ENCODE measurements around the gene A3GALT2.

A3GALT2 gene

GRCh38 chr1:33299461-33300155 is 21.3 kb downstream of the A3GALT2 start:
- H3F3A ChIP-seq (ENCODE audit: control insufficient read depth, insufficient read depth) = no peaks in the 10 kb centered on the region
- no peak for TF ChIP-seq EZH2phosphoT487 (IDR thresholded peaks at IDR 0.05; ENCODE audit: borderline replicate concordance, low read length)
- no peak for TF ChIP-seq CTCF (IDR thresholded peaks at IDR 0.05; ENCODE audit: low read depth, low read length, poor library complexity, severe bottlenecking)

GRCh38 chr1:33298623-33299277 is 22.1 kb downstream of the A3GALT2 start:
- no peak overlapping the region for H3K4me3 ChIP-seq (ENCODE audit: low read length)
- no peaks in the 10 kb centered on the region for H3K9me3 ChIP-seq (ENCODE audit: control insufficient read depth, insufficient read depth, low read length)
- H3K9me2 ChIP-seq (replicated peaks; ENCODE audit: control insufficient read depth, low read length) = no peaks in the 10 kb centered on the region
- H3K27me3 ChIP-seq (ENCODE audit: control insufficient read depth, low read length) = no peaks in the 10 kb centered on the region
- TF ChIP-seq CTCF (IDR thresholded peaks at IDR 0.05; ENCODE audit: low read depth, low read length, poor library complexity, severe bottlenecking) (peak; percentile 88), EZH2phosphoT487 (IDR thresholded peaks at IDR 0.05; ENCODE audit: borderline replicate concordance, low read length) (no peak)
- peaks cover 3% of the 10 kb centered on the region; the same call in 1 of the 2 replicates for H3K4me1 ChIP-seq (ENCODE audit: control insufficient read depth, low read length)
- H3K36me3 ChIP-seq (ENCODE audit: control insufficient read depth, low read length) = peaks cover 13% of the 10 kb centered on the region
- no peaks in the 10 kb centered on the region for H3F3A ChIP-seq (ENCODE audit: control insufficient read depth, insufficient read depth)
- H4K20me1 ChIP-seq (ENCODE audit: control insufficient read depth, insufficient read depth, low read depth, low read length) = no peaks in the 10 kb centered on the region
- H3K27ac ChIP-seq (ENCODE audit: low read depth, low read length) = no peak overlapping the region
- H3K79me2 ChIP-seq (ENCODE audit: control insufficient read depth, low read length) = no peaks in the 10 kb centered on the region
- H3K4me2 ChIP-seq (ENCODE audit: low read length) = no peak overlapping the region

More at GRCh38 chr1:33299461-33300155, 21.3 kb downstream of the A3GALT2 start:
- Histone ChIP-seq H3K27ac (ENCODE audit: low read depth, low read length) (no peak overlapping the region), H3K36me3 (ENCODE audit: control insufficient read depth, low read length) (peaks cover 13% of the 10 kb centered on the region), H4K20me1 (ENCODE audit: control insufficient read depth, insufficient read depth, low read depth, low read length) (no peaks in the 10 kb centered on the region), H3K79me2 (ENCODE audit: control insufficient read depth, low read length) (no peaks in the 10 kb centered on the region), H3K4me3 (ENCODE audit: low read length) (no peak overlapping the region), H3K9me2 (replicated peaks; ENCODE audit: control insufficient read depth, low read length) (no peaks in the 10 kb centered on the region), H3K4me1 (ENCODE audit: control insufficient read depth, low read length) (peaks cover 3% of the 10 kb centered on the region; the same call in 1 of the 2 replicates), H3K9me3 (ENCODE audit: control insufficient read depth, insufficient read depth, low read length) (no peaks in the 10 kb centered on the region), H3K4me2 (ENCODE audit: low read length) (no peak overlapping the region), H3K27me3 (ENCODE audit: control insufficient read depth, low read length) (no peaks in the 10 kb centered on the region)

GRCh38 chr1:33297911-33298622 is 22.8 kb downstream of the A3GALT2 start:
- Histone ChIP-seq H3F3A (ENCODE audit: control insufficient read depth, insufficient read depth) (no peaks in the 10 kb centered on the region), H3K4me1 (ENCODE audit: control insufficient read depth, low read length) (peaks cover 3% of the 10 kb centered on the region; the same call in 1 of the 2 replicates), H3K9me3 (ENCODE audit: control insufficient read depth, insufficient read depth, low read length) (no peaks in the 10 kb centered on the region), H3K27me3 (ENCODE audit: control insufficient read depth, low read length) (no peaks in the 10 kb centered on the region), H3K4me2 (ENCODE audit: low read length) (no peak overlapping the region), H3K79me2 (ENCODE audit: control insufficient read depth, low read length) (no peaks in the 10 kb centered on the region), H3K4me3 (ENCODE audit: low read length) (no peak overlapping the region), H4K20me1 (ENCODE audit: control insufficient read depth, insufficient read depth, low read depth, low read length) (no peaks in the 10 kb centered on the region), H3K27ac (ENCODE audit: low read depth, low read length) (no peak overlapping the region), H3K36me3 (ENCODE audit: control insufficient read depth, low read length) (peaks cover 13% of the 10 kb centered on the region), H3K9me2 (replicated peaks; ENCODE audit: control insufficient read depth, low read length) (no peaks in the 10 kb centered on the region)
- TF ChIP-seq EZH2phosphoT487 (IDR thresholded peaks at IDR 0.05; ENCODE audit: borderline replicate concordance, low read length) (no peak), CTCF (IDR thresholded peaks at IDR 0.05; ENCODE audit: low read depth, low read length, poor library complexity, severe bottlenecking) (no peak)
